GM23338 (cell line): ENCODE results near the gene CHORDC1. TPM values are rescaled to one million over a fixed set of nuclear protein-coding genes. Genes with fewer than 3 reads are reported as not detected.
"Not testable (repeated sequence)": the region's sequence is repeated elsewhere in the genome, so short reads cannot be mapped to it uniquely, and the experiment has no call there.

Experiments
- ATAC-seq: fragments of 200-7000 bp; cut with Tn5 transposase; 3 replicates; pipeline ENCODE4 v1.9.1; 2020
- DNase-seq: peaks from one replicate; pipeline ENCODE4 v3.0.0-alpha.2; 2015; ENCODE audit warnings: low spot score
- H2AFZ ChIP-seq: fragments of 200-600 bp; sonication (generic); 2 replicates; pipeline ENCODE4 v1.8.0; 2016; ENCODE audit warnings: antibody characterized with exemption, mild to moderate bottlenecking, moderate library complexity
- H3F3A ChIP-seq: fragments of 200-600 bp; sonication (generic); replicated peaks from 2 replicates; pipeline ENCODE4 v1.8.0; 2017; ENCODE audit warnings: antibody characterized with exemption, mixed run types, low read depth
- H3K27ac ChIP-seq: fragments of 200-600 bp; sonication (generic); 2 replicates; pipeline ENCODE4 v1.6.1; 2016; ENCODE audit warnings: low read depth
- H3K27me3 ChIP-seq: fragments of 200-600 bp; sonication (generic); 2 replicates; pipeline ENCODE4 v1.8.0; 2016; ENCODE audit warnings: mild to moderate bottlenecking, mixed run types, moderate library complexity; ENCODE audit not compliant: insufficient read depth
- H3K36me3 ChIP-seq: fragments of 200-600 bp; sonication (generic); 2 replicates; pipeline ENCODE4 v1.8.0; 2016; ENCODE audit warnings: mild to moderate bottlenecking; ENCODE audit not compliant: insufficient read depth
- H3K4me1 ChIP-seq: fragments of 200-600 bp; sonication (generic); 2 replicates; pipeline ENCODE4 v1.8.0; 2016; ENCODE audit warnings: mild to moderate bottlenecking, moderate library complexity; ENCODE audit not compliant: insufficient read depth
- H3K4me2 ChIP-seq: fragments of 200-600 bp; sonication (generic); 2 replicates; pipeline ENCODE4 v1.7.1; 2017; ENCODE audit warnings: mixed run types
- H3K4me3 ChIP-seq: fragments of 200-600 bp; sonication (generic); 2 replicates; pipeline ENCODE4 v1.6.1; 2016; ENCODE audit warnings: mixed run types
- H3K79me2 ChIP-seq: fragments of 200-600 bp; sonication (generic); replicated peaks from 2 replicates; pipeline ENCODE4 v1.8.0; 2017; ENCODE audit warnings: mild to moderate bottlenecking; ENCODE audit not compliant: insufficient read depth
- H3K9me2 ChIP-seq: fragments of 200-600 bp; sonication (generic); 2 replicates; pipeline ENCODE4 v1.8.0; 2017; ENCODE audit not compliant: insufficient read depth
- H4K20me1 ChIP-seq: fragments of 200-600 bp; sonication (generic); replicated peaks from 2 replicates; pipeline ENCODE4 v1.8.0; 2017; ENCODE audit warnings: mild to moderate bottlenecking; ENCODE audit not compliant: insufficient read depth
- H3K27ac Mint-ChIP-seq: 2 replicates; pipeline ENCODE4 v1.8.0; 2020; ENCODE audit warnings: inconsistent platforms, mild to moderate bottlenecking, moderate library complexity, mixed read lengths
- H3K27me3 Mint-ChIP-seq: 3 replicates; pipeline ENCODE4 v1.8.0; 2022; ENCODE audit warnings: low read depth, mild to moderate bottlenecking, moderate library complexity, mixed read lengths, inconsistent platforms; ENCODE audit not compliant: insufficient read depth, poor library complexity
- H3K36me3 Mint-ChIP-seq: 3 replicates; pipeline ENCODE4 v1.8.0; 2021; ENCODE audit warnings: low read depth, mild to moderate bottlenecking, inconsistent platforms, moderate library complexity, mixed read lengths
- H3K4me1 Mint-ChIP-seq: 3 replicates; pipeline ENCODE4 v1.8.0; 2020; ENCODE audit warnings: mild to moderate bottlenecking, inconsistent platforms, mixed read lengths
- H3K4me3 Mint-ChIP-seq: 3 replicates; pipeline ENCODE4 v1.8.0; 2021; ENCODE audit warnings: moderate library complexity, mild to moderate bottlenecking, inconsistent platforms, mixed read lengths
- H3K9me3 Mint-ChIP-seq: 3 replicates; pipeline ENCODE4 v1.8.0; 2020; ENCODE audit warnings: moderate library complexity, mild to moderate bottlenecking, inconsistent platforms, mixed read lengths
- CREB1 ChIP-seq: fragments of 250-450 bp; sonication (Bioruptor Pico); IDR thresholded peaks from 2 replicates; pipeline ENCODE4 v1.5.0; 2020; ENCODE audit warnings: low read depth, mild to moderate bottlenecking, moderate library complexity
- EZH2 ChIP-seq: fragments of 200-600 bp; sonication (generic); IDR thresholded peaks from one replicate; pipeline ENCODE4 v1.8.0; 2017; ENCODE audit warnings: antibody characterized with exemption, mild to moderate bottlenecking, low read depth; ENCODE audit not compliant: unreplicated experiment
- REST ChIP-seq: IDR thresholded peaks from one replicate; pipeline ENCODE4 v1.6.1; 2018; ENCODE audit warnings: antibody characterized with exemption; ENCODE audit not compliant: unreplicated experiment
- ZNF114 ChIP-seq: fragments of 250-450 bp; sonication (Bioruptor Pico); IDR thresholded peaks from 2 replicates; pipeline ENCODE4 v1.5.0; 2020; ENCODE audit warnings: mild to moderate bottlenecking, moderate library complexity
- ZNF331 ChIP-seq: fragments of 250-450 bp; sonication (Bioruptor Pico); IDR thresholded peaks from 2 replicates; pipeline ENCODE4 v1.5.0; 2020; ENCODE audit warnings: low read depth, mild to moderate bottlenecking, moderate library complexity
- polyA plus RNA-seq: library from polyadenylated mRNA; unstranded; fragments of >200 nt; fragmentation: Nextera tagmentation; extraction: Ambion mirVana; gene quantifications from 2 replicates; pipeline ENCODE4 v1.2.1, GENCODE V29; 2016
- total RNA-seq: library from RNA; depleted of rRNA; stranded (reverse); fragments of >200 nt; shearing (Covaris generic); gene quantifications from 2 replicates; pipeline ENCODE4 v1.2.3, GENCODE V29; 2014; rRNA removed

Gene CHORDC1
- total and polyA plus RNA-seq, 2 experiments from 2014 or later: 109 to 192 TPM

- no peak for ATAC-seq
- peaks cover 18% of the 10 kb centered on the region; the same call in 2 of the 3 replicates for H3K36me3 Mint-ChIP-seq
- H3K4me1 Mint-ChIP-seq: no peaks in the 10 kb centered on the region
- H3K27me3 Mint-ChIP-seq: peaks cover 2% of the 10 kb centered on the region
- no peak overlapping the region for H3K4me3 Mint-ChIP-seq
- no peaks in the 10 kb centered on the region for H4K20me1 ChIP-seq
- H3K4me2 ChIP-seq: no peak overlapping the region
- no peak overlapping the region for H2AFZ ChIP-seq
- no peak overlapping the region for H3K27ac Mint-ChIP-seq
- H3K4me3 ChIP-seq: no peak overlapping the region
- no peaks in the 10 kb centered on the region for H3K9me2 ChIP-seq
- DNase-seq: no peak
- TF ChIP-seq ZNF331 (CRISPR knock-in tag) (no peak), EZH2 (no peak), ZNF114 (CRISPR knock-in tag) (no peak), CREB1 (CRISPR knock-in tag) (no peak), REST (no peak)
- H3K9me3 Mint-ChIP-seq: no peaks in the 10 kb centered on the region
- no peak overlapping the region for H3K27ac ChIP-seq
- H3K27me3 ChIP-seq: no peaks in the 10 kb centered on the region
- no peaks in the 10 kb centered on the region for H3K4me1 ChIP-seq
- no peaks in the 10 kb centered on the region for H3K79me2 ChIP-seq
- no peaks in the 10 kb centered on the region for H3K36me3 ChIP-seq
- no peaks in the 10 kb centered on the region for H3F3A ChIP-seq
Observed at GRCh38 chr11:90168571-90168970, 54.3 kb downstream of the CHORDC1 start.

- H3K36me3 ChIP-seq, H3K27ac ChIP-seq, H3F3A ChIP-seq, H3K9me2 ChIP-seq, H3K4me1 Mint-ChIP-seq, ATAC-seq, H4K20me1 ChIP-seq, H3K27ac Mint-ChIP-seq, H3K27me3 Mint-ChIP-seq, H3K4me1 ChIP-seq, DNase-seq, H3K4me3 ChIP-seq, H3K4me2 ChIP-seq, H3K4me3 Mint-ChIP-seq, H3K9me3 Mint-ChIP-seq, H3K79me2 ChIP-seq, H3K27me3 ChIP-seq, H2AFZ ChIP-seq: not testable (repeated sequence)
- peaks cover 18% of the 10 kb centered on the region; the same call in 2 of the 3 replicates for H3K36me3 Mint-ChIP-seq
Observed at GRCh38 chr11:90167704-90168103, 55.1 kb downstream of the CHORDC1 start.

GRCh38 chr11:90166982-90167573 is 55.8 kb downstream of the CHORDC1 start:
- not testable (repeated sequence) for H3K4me1 ChIP-seq, H3K27ac ChIP-seq, H2AFZ ChIP-seq, H3K4me2 ChIP-seq, H3K27me3 Mint-ChIP-seq, H3K9me3 Mint-ChIP-seq, H3K79me2 ChIP-seq, H4K20me1 ChIP-seq, DNase-seq, H3K4me1 Mint-ChIP-seq, H3F3A ChIP-seq, H3K4me3 Mint-ChIP-seq, H3K4me3 ChIP-seq, ATAC-seq, H3K27me3 ChIP-seq, H3K9me2 ChIP-seq, H3K27ac Mint-ChIP-seq, H3K36me3 ChIP-seq
- H3K36me3 Mint-ChIP-seq: peaks cover 18% of the 10 kb centered on the region; the same call in 2 of the 3 replicates

Other genes with a start within 250 kb of the CHORDC1 start
- not detected in 2 replicates for gene TRIM49C, start 191.9 kb downstream of the CHORDC1 start, total RNA-seq
- not detected in 2 replicates for gene TRIM49C, start 191.9 kb downstream of the CHORDC1 start, polyA plus RNA-seq
- gene UBTFL1, start 137.1 kb downstream of the CHORDC1 start, total RNA-seq: not detected in 2 replicates
- gene UBTFL1, start 137.1 kb downstream of the CHORDC1 start, polyA plus RNA-seq: not detected in 2 replicates
- gene NAALAD2, start 88.4 kb downstream of the CHORDC1 start, total RNA-seq: 4.3 and 12.4 TPM in 2 replicates
- 3.1 and 3.4 TPM in 2 replicates for gene NAALAD2, start 88.4 kb downstream of the CHORDC1 start, polyA plus RNA-seq